Measurements from ENCODE around the gene LLCFC1.

LLCFC1 gene

DNA sequence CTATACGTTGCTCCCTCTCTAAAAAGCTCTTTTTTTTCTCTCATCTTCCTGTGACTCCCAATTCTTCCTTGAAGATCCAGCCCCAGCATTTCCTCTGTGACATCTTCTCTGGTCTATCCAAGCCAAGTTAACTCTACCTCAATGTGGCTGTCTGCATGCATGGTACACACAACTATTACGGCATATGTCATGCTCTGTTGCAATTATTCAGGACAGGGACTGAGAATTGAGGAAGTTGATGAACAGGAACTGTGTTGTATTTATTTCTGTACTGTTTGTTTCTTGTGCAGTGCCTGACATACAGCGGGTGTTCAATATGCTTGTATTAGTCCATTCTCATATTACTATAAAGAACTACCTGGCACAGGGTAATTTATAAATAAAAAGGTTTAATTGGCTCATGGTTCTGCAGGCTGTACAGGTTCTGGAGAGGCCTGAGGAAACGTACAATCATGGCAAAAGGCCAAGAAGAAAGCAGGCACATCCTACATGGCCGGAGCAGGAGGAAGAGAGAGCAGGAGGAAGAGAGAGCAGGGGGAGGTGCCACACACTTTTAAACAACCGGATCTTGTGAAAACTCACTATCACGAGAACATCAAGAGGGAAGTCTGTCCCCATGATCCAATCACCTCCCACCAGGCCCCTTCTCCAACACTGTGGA is 12.1 kb upstream of the LLCFC1 start:
- ATAC-seq (ENCODE audit: insufficient read depth, low read depth) = no peak
- H3K79me2 ChIP-seq (ENCODE audit: insufficient read depth, low read length) = no peaks in the 10 kb centered on the region
- no peak for TF ChIP-seq EZH2 (IDR thresholded peaks at IDR 0.05; ENCODE audit: borderline replicate concordance, low read depth, low read length, severe bottlenecking)
- no peak for TF ChIP-seq CTCF (IDR thresholded peaks at IDR 0.05; ENCODE audit: borderline replicate concordance, extremely low read depth, low read length, poor library complexity, severe bottlenecking)
- no peaks in the 10 kb centered on the region for H3K9me3 ChIP-seq (ENCODE audit: insufficient read depth, low read length, severe bottlenecking)
- H2AFZ ChIP-seq (ENCODE audit: low read depth, low read length) = no peak overlapping the region
- H3K27me3 ChIP-seq (ENCODE audit: insufficient read depth, low read length, poor library complexity) = no peaks in the 10 kb centered on the region
- H3K9ac ChIP-seq (ENCODE audit: low read depth, low read length) = no peak overlapping the region
- H3K36me3 ChIP-seq (ENCODE audit: insufficient read depth, low read length) = no peaks in the 10 kb centered on the region
- no peak overlapping the region for H3K4me2 ChIP-seq (ENCODE audit: insufficient read depth, low read length)
- DNase-seq = no peak
- H3K4me3 ChIP-seq (ENCODE audit: low read depth in 1 of 2, low read length in 2 of 2) = no peak overlapping the region
- H4K20me1 ChIP-seq (ENCODE audit: insufficient read depth, low read length) = no peaks in the 10 kb centered on the region
- H3K4me1 ChIP-seq (ENCODE audit: insufficient read depth, low read length) = no peaks in the 10 kb centered on the region
- H3K27ac ChIP-seq (ENCODE audit: low read length) = no peak overlapping the region

DNA sequence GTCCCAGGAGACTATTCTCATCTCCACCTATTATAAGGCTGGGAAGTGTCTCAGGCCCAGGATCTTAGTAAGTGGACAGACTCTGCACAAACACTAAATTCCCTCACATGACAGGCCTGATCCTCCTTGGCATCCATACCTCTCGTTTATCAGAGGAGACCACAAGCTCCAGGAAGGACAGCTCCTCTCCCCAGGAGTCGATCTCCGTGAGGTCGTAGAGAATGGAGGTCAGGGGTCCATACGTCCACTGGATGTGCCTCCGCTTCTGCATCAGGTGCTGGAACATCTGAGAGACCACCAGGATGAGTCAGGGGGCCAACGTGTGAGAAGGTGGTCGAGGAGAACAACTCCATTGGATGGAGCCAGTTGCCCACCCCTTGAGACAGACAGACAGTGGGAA is 11.3 kb upstream of the LLCFC1 start:
- Histone ChIP-seq H3K27ac (ENCODE audit: low read length) (no peak overlapping the region), H3K79me2 (ENCODE audit: insufficient read depth, low read length) (no peaks in the 10 kb centered on the region), H3K4me3 (ENCODE audit: low read depth in 1 of 2, low read length in 2 of 2) (no peak overlapping the region), H2AFZ (ENCODE audit: low read depth, low read length) (no peak overlapping the region), H4K20me1 (ENCODE audit: insufficient read depth, low read length) (no peaks in the 10 kb centered on the region), H3K4me1 (ENCODE audit: insufficient read depth, low read length) (no peaks in the 10 kb centered on the region), H3K4me2 (ENCODE audit: insufficient read depth, low read length) (no peak overlapping the region), H3K27me3 (ENCODE audit: insufficient read depth, low read length, poor library complexity) (no peaks in the 10 kb centered on the region), H3K9me3 (ENCODE audit: insufficient read depth, low read length, severe bottlenecking) (no peaks in the 10 kb centered on the region), H3K36me3 (ENCODE audit: insufficient read depth, low read length) (no peaks in the 10 kb centered on the region), H3K9ac (ENCODE audit: low read depth, low read length) (no peak overlapping the region)
- TF ChIP-seq CTCF (IDR thresholded peaks at IDR 0.05; ENCODE audit: borderline replicate concordance, extremely low read depth, low read length, poor library complexity, severe bottlenecking) (no peak), EZH2 (IDR thresholded peaks at IDR 0.05; ENCODE audit: borderline replicate concordance, low read depth, low read length, severe bottlenecking) (no peak)
- ATAC-seq (ENCODE audit: insufficient read depth, low read depth) = no peak
- no peak for DNase-seq

- no peaks in the 10 kb centered on the region for H3K27me3 ChIP-seq (ENCODE audit: insufficient read depth, low read length, poor library complexity)
- H3K4me1 ChIP-seq (ENCODE audit: insufficient read depth, low read length) = no peaks in the 10 kb centered on the region
- no peak overlapping the region for H3K4me3 ChIP-seq (ENCODE audit: low read depth in 1 of 2, low read length in 2 of 2)
Observed at GRCh38 chr7:142930126-142930730, 9.1 kb upstream of the LLCFC1 start.

More at GRCh38 chr7:142930126-142930730, 9.1 kb upstream of the LLCFC1 start:
- Histone ChIP-seq H3K36me3 (ENCODE audit: insufficient read depth, low read length) (no peaks in the 10 kb centered on the region), H3K9me3 (ENCODE audit: insufficient read depth, low read length, severe bottlenecking) (no peaks in the 10 kb centered on the region), H3K4me2 (ENCODE audit: insufficient read depth, low read length) (no peak overlapping the region), H2AFZ (ENCODE audit: low read depth, low read length) (no peak overlapping the region), H3K9ac (ENCODE audit: low read depth, low read length) (no peak overlapping the region), H3K27ac (ENCODE audit: low read length) (no peak overlapping the region), H3K79me2 (ENCODE audit: insufficient read depth, low read length) (no peaks in the 10 kb centered on the region), H4K20me1 (ENCODE audit: insufficient read depth, low read length) (no peaks in the 10 kb centered on the region)
- ATAC-seq (ENCODE audit: insufficient read depth, low read depth) (no peak), DNase-seq (no peak)
- TF ChIP-seq CTCF (IDR thresholded peaks at IDR 0.05; ENCODE audit: borderline replicate concordance, extremely low read depth, low read length, poor library complexity, severe bottlenecking) = no peak

Data from DND-41 (cell line).